ENCODE results near the gene ABAT. TPM values are rescaled to one million over a fixed set of nuclear protein-coding genes. Genes with fewer than 3 reads are reported as not detected.

Gene ABAT
- polyA plus RNA-seq, 2 of the 4 experiments (the other 2 are of a cell fraction) = 0.68 to 1.2 TPM

DNA sequence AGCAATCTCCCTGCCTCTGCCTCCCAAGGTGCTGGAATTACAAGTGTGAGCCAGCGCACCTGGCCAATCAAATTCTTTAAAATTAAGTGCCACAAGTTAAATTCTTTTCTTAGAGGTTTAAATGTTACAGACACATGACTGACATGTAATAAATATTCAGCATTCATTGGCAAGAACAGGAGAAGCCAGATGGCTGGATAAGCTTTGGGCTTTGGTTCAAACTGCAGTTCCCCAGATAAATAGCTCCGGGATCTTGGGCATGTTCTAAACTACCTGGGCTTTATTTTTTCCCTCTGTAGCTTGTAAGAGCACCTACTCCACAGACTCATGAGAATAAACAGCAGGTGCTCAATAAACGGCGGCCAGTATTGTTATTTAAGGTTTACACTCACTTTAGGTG is 34.1 kb downstream of the ABAT start:
- WGBS (ENCODE audit: missing lambda C conversion rate) = 48% methylated on average over 4 of the region's 4 CpGs
- FAIRE-seq (no peak), ATAC-seq (no peak), DNase-seq (ENCODE audit: low read depth in 1 of 2, low spot score in 1 of 2) (no peak)
- TF ChIP-seq RNF2 (IDR thresholded peaks at IDR 0.05; ENCODE audit: borderline replicate concordance, low read depth) (no peak), EHF (CRISPR knock-in tag; IDR thresholded peaks at IDR 0.05) (no peak), RCOR1 (IDR thresholded peaks at IDR 0.05; ENCODE audit: low read depth, low read length) (no peak), RFX5 (IDR thresholded peaks at IDR 0.05) (no peak), SREBF2 (IDR thresholded peaks at IDR 0.05) (no peak), KDM5A (IDR thresholded peaks at IDR 0.05) (no peak), HEYL (CRISPR knock-in tag; IDR thresholded peaks at IDR 0.05) (no peak), MAZ (IDR thresholded peaks at IDR 0.05; ENCODE audit: borderline replicate concordance, low read depth, low read length) (no peak), ZSCAN20 (CRISPR knock-in tag; IDR thresholded peaks at IDR 0.05) (no peak), MAFK (IDR thresholded peaks at IDR 0.05; ENCODE audit: partially characterized antibody) (no peak), CHD2 (IDR thresholded peaks at IDR 0.05; ENCODE audit: low read length, partially characterized antibody) (no peak), ESRRA (IDR thresholded peaks at IDR 0.05; ENCODE audit: borderline replicate concordance, low read length) (no peak), JUNB (IDR thresholded peaks at IDR 0.05) (no peak)
- TF ChIP-seq, protein P1, sequence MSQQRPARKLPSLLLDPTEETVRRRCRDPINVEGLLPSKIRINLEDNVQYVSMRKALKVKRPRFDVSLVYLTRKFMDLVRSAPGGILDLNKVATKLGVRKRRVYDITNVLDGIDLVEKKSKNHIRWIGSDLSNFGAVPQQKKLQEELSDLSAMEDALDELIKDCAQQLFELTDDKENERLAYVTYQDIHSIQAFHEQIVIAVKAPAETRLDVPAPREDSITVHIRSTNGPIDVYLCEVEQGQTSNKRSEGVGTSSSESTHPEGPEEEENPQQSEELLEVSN (IDR thresholded peaks at IDR 0.05; ENCODE audit: borderline replicate concordance, low read depth) = no peak
- TF ChIP-seq, protein P2, sequence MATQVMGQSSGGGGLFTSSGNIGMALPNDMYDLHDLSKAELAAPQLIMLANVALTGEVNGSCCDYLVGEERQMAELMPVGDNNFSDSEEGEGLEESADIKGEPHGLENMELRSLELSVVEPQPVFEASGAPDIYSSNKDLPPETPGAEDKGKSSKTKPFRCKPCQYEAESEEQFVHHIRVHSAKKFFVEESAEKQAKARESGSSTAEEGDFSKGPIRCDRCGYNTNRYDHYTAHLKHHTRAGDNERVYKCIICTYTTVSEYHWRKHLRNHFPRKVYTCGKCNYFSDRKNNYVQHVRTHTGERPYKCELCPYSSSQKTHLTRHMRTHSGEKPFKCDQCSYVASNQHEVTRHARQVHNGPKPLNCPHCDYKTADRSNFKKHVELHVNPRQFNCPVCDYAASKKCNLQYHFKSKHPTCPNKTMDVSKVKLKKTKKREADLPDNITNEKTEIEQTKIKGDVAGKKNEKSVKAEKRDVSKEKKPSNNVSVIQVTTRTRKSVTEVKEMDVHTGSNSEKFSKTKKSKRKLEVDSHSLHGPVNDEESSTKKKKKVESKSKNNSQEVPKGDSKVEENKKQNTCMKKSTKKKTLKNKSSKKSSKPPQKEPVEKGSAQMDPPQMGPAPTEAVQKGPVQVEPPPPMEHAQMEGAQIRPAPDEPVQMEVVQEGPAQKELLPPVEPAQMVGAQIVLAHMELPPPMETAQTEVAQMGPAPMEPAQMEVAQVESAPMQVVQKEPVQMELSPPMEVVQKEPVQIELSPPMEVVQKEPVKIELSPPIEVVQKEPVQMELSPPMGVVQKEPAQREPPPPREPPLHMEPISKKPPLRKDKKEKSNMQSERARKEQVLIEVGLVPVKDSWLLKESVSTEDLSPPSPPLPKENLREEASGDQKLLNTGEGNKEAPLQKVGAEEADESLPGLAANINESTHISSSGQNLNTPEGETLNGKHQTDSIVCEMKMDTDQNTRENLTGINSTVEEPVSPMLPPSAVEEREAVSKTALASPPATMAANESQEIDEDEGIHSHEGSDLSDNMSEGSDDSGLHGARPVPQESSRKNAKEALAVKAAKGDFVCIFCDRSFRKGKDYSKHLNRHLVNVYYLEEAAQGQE (IDR thresholded peaks at IDR 0.05) = no peak
- TF ChIP-seq, protein P3, sequence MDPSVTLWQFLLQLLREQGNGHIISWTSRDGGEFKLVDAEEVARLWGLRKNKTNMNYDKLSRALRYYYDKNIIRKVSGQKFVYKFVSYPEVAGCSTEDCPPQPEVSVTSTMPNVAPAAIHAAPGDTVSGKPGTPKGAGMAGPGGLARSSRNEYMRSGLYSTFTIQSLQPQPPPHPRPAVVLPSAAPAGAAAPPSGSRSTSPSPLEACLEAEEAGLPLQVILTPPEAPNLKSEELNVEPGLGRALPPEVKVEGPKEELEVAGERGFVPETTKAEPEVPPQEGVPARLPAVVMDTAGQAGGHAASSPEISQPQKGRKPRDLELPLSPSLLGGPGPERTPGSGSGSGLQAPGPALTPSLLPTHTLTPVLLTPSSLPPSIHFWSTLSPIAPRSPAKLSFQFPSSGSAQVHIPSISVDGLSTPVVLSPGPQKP (IDR thresholded peaks at IDR 0.05; ENCODE audit: low read depth, low read length) = no peak
- CTCF ChIA-PET = no interaction called here
- Histone ChIP-seq H3K9me3 (no peaks in the 10 kb centered on the region), H3K4me3 (no peak overlapping the region), H3K4me2 (no peak overlapping the region), H3K27ac (no peak overlapping the region), H3K4me1 (no peaks in the 10 kb centered on the region)
- POLR2A ChIA-PET = no interaction called here

DNA sequence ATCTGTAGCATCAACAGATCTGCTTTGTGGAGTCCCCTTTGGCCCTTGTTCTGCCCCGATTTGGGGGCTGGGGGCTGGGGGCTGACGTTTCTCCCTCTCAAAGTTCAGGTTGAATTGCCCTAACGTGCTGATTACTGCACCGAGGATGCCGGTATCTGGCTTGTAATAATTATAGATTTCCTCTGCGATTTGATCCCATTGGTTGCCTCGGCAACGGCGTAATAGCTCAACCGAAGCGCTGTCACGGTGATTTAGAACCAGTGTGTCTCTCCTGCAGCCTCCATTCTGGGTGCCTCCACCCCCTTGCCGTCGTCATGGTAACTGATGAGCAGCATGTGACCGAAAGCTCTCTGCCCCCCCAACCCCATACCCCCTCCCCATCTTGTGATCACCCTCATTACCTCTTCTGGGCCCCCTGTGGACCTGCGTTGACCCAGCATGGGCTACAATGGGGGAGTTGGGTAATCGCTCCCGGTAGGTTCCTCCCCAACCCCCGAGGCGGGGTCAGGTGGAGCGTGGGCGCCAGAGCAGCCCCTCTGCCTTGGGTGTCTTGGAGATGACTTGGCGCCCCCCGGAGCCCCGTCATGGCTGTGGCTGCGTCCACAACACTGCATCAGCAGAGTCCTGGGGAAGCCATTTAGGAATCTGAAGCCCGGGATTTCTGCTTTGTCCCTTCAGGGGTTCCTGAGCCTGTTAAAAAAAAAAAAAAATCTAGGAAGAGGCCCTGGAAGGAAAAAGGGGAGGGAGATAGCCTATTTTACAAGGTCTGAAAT is 38.4 kb downstream of the ABAT start:
- Histone ChIP-seq H3K9me3 (0 out of 3 replicates have a peak, but pooled peaks cover 2% of the 10 kb centered on the region), H3K4me3 (no peak overlapping the region), H3K4me2 (no peak overlapping the region), H3K4me1 (no peaks in the 10 kb centered on the region), H3K27ac (no peak overlapping the region)
- ChIA-PET POLR2A (interaction anchor here (0.7 kb wide), 1 partner anchor 29 kb away, joined by 3 read pairs; no protein-coding TSS in a partner anchor), CTCF (no interaction called here)
- TF ChIP-seq MYC (IDR thresholded peaks at IDR 0.05; ENCODE audit: borderline replicate concordance, low read length) (no peak), FOXS1 (CRISPR knock-in tag; IDR thresholded peaks at IDR 0.05) (no peak), FOSL2 (IDR thresholded peaks at IDR 0.05) (no peak), FOSL2 (CRISPR knock-in tag; IDR thresholded peaks at IDR 0.05) (no peak), HEYL (CRISPR knock-in tag; IDR thresholded peaks at IDR 0.05) (no peak), RFX5 (IDR thresholded peaks at IDR 0.05) (no peak), EP300 (IDR thresholded peaks at IDR 0.05) (no peak), EHMT2 (IDR thresholded peaks at IDR 0.05; ENCODE audit: low read depth) (no peak), HDAC2 (IDR thresholded peaks at IDR 0.05) (no peak)
- TF ChIP-seq, protein P3 (IDR thresholded peaks at IDR 0.05; ENCODE audit: low read depth, low read length) = no peak
- ATAC-seq = no peak
- no peak for DNase-seq (ENCODE audit: low read depth in 1 of 2, low spot score in 1 of 2)
- FAIRE-seq = no peak
- WGBS (ENCODE audit: missing lambda C conversion rate) = 30% methylated on average over 21 of the region's 27 CpGs
